Lower lobe of right lung (tissue), 2 donors: ENCODE results near the gene KTN1. TPM values are rescaled to one million over a fixed set of nuclear protein-coding genes. Genes with fewer than 3 reads are reported as not detected.
A peak's percentile ranks its signal among the peaks of the same experiment; 100 is the strongest.

Experiments used
- ATAC-seq, 2 donors: fragments of 200-7000 bp; cut with Tn5 transposase; one replicate each; pipeline ENCODE4 v1.9.1; 2020 to 2022; ENCODE audit warnings: mild to moderate bottlenecking in 2 of 2, moderate library complexity in 2 of 2
- DNase-seq: peaks from one replicate; pipeline ENCODE4 v3.0.0-alpha.2; 2020
- H3K27ac ChIP-seq: fragments of 200-600 bp; one replicate; pipeline ENCODE4 v1.8.0; 2022
- H3K27me3 ChIP-seq: fragments of 200-600 bp; one replicate; pipeline ENCODE4 v1.8.0; 2022; ENCODE audit warnings: low read depth
- H3K36me3 ChIP-seq: fragments of 200-600 bp; one replicate; pipeline ENCODE4 v1.8.0; 2022; ENCODE audit warnings: mild to moderate bottlenecking
- H3K4me1 ChIP-seq: fragments of 200-600 bp; one replicate; pipeline ENCODE4 v1.8.0; 2022
- H3K4me3 ChIP-seq: fragments of 200-600 bp; one replicate; pipeline ENCODE4 v1.8.0; 2022; ENCODE audit warnings: mild to moderate bottlenecking
- H3K9me3 ChIP-seq: fragments of 200-600 bp; one replicate; pipeline ENCODE4 v1.8.0; 2022
- intact Hi-C: fragments of 100-400 bp; cut with DNase I; formaldehyde crosslinking; loops from one replicate; pipeline ENCODE4 v1.11.0; 2022
- long read RNA-seq: library from polyadenylated mRNA; unstranded; transcript quantifications from one replicate; pipeline ENCODE4 v2.0.0, GENCODE V29; 2021
- total RNA-seq: library from RNA; stranded (reverse); fragmentation: NEBNext Ultra II Directional; extraction: Animal tissue kit (Norgen Biotek cat#: 25700); gene quantifications from one replicate; pipeline ENCODE4 v1.2.1, GENCODE V29; 2021
- TF ChIP-seq, protein P1 (sequence below): fragments of 200-600 bp; IDR thresholded peaks from one replicate; pipeline ENCODE4 v1.8.0; 2022; ENCODE audit warnings: antibody characterized with exemption, mild to moderate bottlenecking
- donor health status: DM: no; HTN: yes; CAD: no; lungs with severe emphysema.

Gene KTN1, protein sequence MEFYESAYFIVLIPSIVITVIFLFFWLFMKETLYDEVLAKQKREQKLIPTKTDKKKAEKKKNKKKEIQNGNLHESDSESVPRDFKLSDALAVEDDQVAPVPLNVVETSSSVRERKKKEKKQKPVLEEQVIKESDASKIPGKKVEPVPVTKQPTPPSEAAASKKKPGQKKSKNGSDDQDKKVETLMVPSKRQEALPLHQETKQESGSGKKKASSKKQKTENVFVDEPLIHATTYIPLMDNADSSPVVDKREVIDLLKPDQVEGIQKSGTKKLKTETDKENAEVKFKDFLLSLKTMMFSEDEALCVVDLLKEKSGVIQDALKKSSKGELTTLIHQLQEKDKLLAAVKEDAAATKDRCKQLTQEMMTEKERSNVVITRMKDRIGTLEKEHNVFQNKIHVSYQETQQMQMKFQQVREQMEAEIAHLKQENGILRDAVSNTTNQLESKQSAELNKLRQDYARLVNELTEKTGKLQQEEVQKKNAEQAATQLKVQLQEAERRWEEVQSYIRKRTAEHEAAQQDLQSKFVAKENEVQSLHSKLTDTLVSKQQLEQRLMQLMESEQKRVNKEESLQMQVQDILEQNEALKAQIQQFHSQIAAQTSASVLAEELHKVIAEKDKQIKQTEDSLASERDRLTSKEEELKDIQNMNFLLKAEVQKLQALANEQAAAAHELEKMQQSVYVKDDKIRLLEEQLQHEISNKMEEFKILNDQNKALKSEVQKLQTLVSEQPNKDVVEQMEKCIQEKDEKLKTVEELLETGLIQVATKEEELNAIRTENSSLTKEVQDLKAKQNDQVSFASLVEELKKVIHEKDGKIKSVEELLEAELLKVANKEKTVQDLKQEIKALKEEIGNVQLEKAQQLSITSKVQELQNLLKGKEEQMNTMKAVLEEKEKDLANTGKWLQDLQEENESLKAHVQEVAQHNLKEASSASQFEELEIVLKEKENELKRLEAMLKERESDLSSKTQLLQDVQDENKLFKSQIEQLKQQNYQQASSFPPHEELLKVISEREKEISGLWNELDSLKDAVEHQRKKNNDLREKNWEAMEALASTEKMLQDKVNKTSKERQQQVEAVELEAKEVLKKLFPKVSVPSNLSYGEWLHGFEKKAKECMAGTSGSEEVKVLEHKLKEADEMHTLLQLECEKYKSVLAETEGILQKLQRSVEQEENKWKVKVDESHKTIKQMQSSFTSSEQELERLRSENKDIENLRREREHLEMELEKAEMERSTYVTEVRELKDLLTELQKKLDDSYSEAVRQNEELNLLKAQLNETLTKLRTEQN (N-terminal part only)
- total RNA-seq: 164 TPM
- long read RNA-seq, full-length matches to known transcripts: 23 of 182 reads
- long read RNA-seq, partial matches to known transcripts: 101 of 182 reads
- long read RNA-seq, other reads (novel, unspliced or antisense): 58 of 182 reads

GRCh38 chr14:55579724-55580469 lies at the start of gene KTN1:
Gene KTN1 (plus strand): TSS chr14:55580207. CDS start chr14:55612049, 31,842 bp downstream.
- ATAC-seq (peak; percentile 96), DNase-seq (peak; percentile 91)
- Histone ChIP-seq H3K27me3 (no peaks in the 10 kb centered on the region), H3K4me3 (peak within 1 kb of the TSS; percentile 94), H3K9me3 (no peaks in the 10 kb centered on the region), H3K4me1 (peaks cover 46% of the 10 kb centered on the region), H3K27ac (peak within 1 kb of the TSS; percentile 91), H3K36me3 (no peaks in the 10 kb centered on the region)
- TF ChIP-seq, protein P1, sequence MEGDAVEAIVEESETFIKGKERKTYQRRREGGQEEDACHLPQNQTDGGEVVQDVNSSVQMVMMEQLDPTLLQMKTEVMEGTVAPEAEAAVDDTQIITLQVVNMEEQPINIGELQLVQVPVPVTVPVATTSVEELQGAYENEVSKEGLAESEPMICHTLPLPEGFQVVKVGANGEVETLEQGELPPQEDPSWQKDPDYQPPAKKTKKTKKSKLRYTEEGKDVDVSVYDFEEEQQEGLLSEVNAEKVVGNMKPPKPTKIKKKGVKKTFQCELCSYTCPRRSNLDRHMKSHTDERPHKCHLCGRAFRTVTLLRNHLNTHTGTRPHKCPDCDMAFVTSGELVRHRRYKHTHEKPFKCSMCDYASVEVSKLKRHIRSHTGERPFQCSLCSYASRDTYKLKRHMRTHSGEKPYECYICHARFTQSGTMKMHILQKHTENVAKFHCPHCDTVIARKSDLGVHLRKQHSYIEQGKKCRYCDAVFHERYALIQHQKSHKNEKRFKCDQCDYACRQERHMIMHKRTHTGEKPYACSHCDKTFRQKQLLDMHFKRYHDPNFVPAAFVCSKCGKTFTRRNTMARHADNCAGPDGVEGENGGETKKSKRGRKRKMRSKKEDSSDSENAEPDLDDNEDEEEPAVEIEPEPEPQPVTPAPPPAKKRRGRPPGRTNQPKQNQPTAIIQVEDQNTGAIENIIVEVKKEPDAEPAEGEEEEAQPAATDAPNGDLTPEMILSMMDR: no peak
- intact Hi-C loops: no loop called here

- H3K4me1 ChIP-seq: no peaks in the 10 kb centered on the region
- no peak overlapping the region for H3K27ac ChIP-seq
- no peaks in the 10 kb centered on the region for H3K36me3 ChIP-seq
- no peak overlapping the region for H3K4me3 ChIP-seq
- no peaks in the 10 kb centered on the region for H3K9me3 ChIP-seq
- no peak for DNase-seq
- intact Hi-C loops: no loop called here
- no peak for ATAC-seq
- TF ChIP-seq, protein P1: no peak
- no peaks in the 10 kb centered on the region for H3K27me3 ChIP-seq
Measured at GRCh38 chr14:55530464-55530863, 49.5 kb upstream of the KTN1 start.

DNA sequence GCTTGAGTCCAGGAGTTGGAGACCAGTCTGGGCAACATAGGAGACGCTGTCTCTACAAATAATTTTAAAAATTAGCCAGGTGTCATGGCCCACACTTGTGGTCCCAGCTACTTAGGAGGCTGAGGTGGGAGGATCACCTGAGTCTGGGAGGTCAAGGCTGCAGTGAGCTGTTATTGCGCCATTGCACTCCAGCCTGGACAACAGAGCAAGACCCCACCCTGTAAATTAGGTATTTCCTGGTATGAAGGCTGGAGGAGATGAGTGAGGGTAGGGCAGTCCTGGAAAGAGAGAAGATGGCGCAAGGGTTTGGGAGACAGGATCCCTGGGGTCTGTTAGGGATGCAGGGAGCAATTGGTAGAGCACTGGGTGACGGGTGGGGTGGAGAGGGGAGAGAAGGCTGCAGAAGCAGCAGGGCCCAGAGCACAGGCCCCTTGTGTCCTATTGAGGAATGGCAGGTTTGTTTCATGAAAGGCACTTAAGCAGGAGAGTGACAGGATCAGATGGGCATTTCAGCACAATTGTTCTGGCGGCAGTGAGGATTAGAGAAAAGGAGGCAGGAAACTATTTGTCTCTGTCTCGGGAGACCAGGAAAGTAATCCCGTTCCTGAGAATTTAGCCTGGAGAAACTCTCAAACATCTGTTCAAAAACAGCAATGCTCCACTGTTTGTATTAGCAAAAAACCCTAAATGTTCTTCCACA lies 47.2 kb upstream of the KTN1 start:
- Histone ChIP-seq H3K27me3 (no peaks in the 10 kb centered on the region), H3K9me3 (peaks cover 10% of the 10 kb centered on the region), H3K4me3 (no peak overlapping the region), H3K36me3 (no peaks in the 10 kb centered on the region), H3K27ac (no peak overlapping the region), H3K4me1 (no peaks in the 10 kb centered on the region)
- TF ChIP-seq, protein P1: no peak
- no peak for DNase-seq
- intact Hi-C loops: no loop called here
- ATAC-seq: no peak

GRCh38 chr14:55533960-55534359 lies 46.0 kb upstream of the KTN1 start:
- Histone ChIP-seq H3K4me3 (no peak overlapping the region), H3K27ac (no peak overlapping the region), H3K36me3 (no peaks in the 10 kb centered on the region), H3K27me3 (no peaks in the 10 kb centered on the region), H3K4me1 (no peaks in the 10 kb centered on the region), H3K9me3 (peaks cover 10% of the 10 kb centered on the region)
- DNase-seq (no peak), ATAC-seq (no peak)
- intact Hi-C loops: no loop called here
- TF ChIP-seq, protein P1: no peak
